GM21447 (cell line): ENCODE measurements around the gene KPNA4.
A peak's percentile ranks its signal among the peaks of the same experiment; 100 is the strongest.

Source experiments
- ATAC-seq: cut with Tn5 transposase; IDR thresholded peaks from one replicate; pipeline ENCODE4 v1.9.1; 2021; ENCODE audit not compliant: unreplicated experiment

KPNA4 gene

GRCh38 chr3:160498202-160498601 lies 67.2 kb downstream of the KPNA4 start:
- no peak for ATAC-seq

- no peak for ATAC-seq
Measured at GRCh38 chr3:160490166-160490565, 75.2 kb downstream of the KPNA4 start.

- no peak for ATAC-seq
Measured at GRCh38 chr3:160486459-160486869, 78.9 kb downstream of the KPNA4 start.

GRCh38 chr3:160482796-160483195 lies 82.6 kb downstream of the KPNA4 start:
- ATAC-seq, result no peak

GRCh38 chr3:160481856-160482255 lies 83.5 kb downstream of the KPNA4 start:
- no peak for ATAC-seq

GRCh38 chr3:160480931-160481330 lies 84.4 kb downstream of the KPNA4 start:
- no peak for ATAC-seq

GRCh38 chr3:160479376-160479775 lies 86.0 kb downstream of the KPNA4 start:
- no peak for ATAC-seq

- ATAC-seq, result no peak
Measured at GRCh38 chr3:160478338-160478737, 87.0 kb downstream of the KPNA4 start.

GRCh38 chr3:160477750-160478149 lies 87.6 kb downstream of the KPNA4 start:
- no peak for ATAC-seq

GRCh38 chr3:160475884-160476283 lies 89.5 kb downstream of the KPNA4 start:
- ATAC-seq, result no peak

GRCh38 chr3:160475153-160475552 lies 90.2 kb downstream of the KPNA4 start:
- ATAC-seq, result no peak

- no peak for ATAC-seq
Measured at GRCh38 chr3:160474416-160474838, 90.9 kb downstream of the KPNA4 start.

GRCh38 chr3:160473978-160474377 lies 91.4 kb downstream of the KPNA4 start:
- no peak for ATAC-seq

GRCh38 chr3:160473221-160473620 lies 92.2 kb downstream of the KPNA4 start:
- no peak for ATAC-seq

GRCh38 chr3:160472344-160472743 lies 93.0 kb downstream of the KPNA4 start:
- ATAC-seq, result peak; percentile 73

- no peak for ATAC-seq
Measured at GRCh38 chr3:160471892-160472291, 93.5 kb downstream of the KPNA4 start.

- no peak for ATAC-seq
Measured at GRCh38 chr3:160470181-160470580, 95.2 kb downstream of the KPNA4 start.

- no peak for ATAC-seq
Measured at GRCh38 chr3:160464971-160465370, 100.4 kb downstream of the KPNA4 start.

GRCh38 chr3:160464321-160464720 lies 101.0 kb downstream of the KPNA4 start:
- no peak for ATAC-seq

GRCh38 chr3:160460033-160460432 lies 105.3 kb downstream of the KPNA4 start:
- ATAC-seq, result no peak

- ATAC-seq, result no peak
Measured at GRCh38 chr3:160459450-160459970, 105.9 kb downstream of the KPNA4 start.

GRCh38 chr3:160458151-160458550 lies 107.2 kb downstream of the KPNA4 start:
- ATAC-seq, result no peak

GRCh38 chr3:160455846-160456245 lies 109.5 kb downstream of the KPNA4 start:
- no peak for ATAC-seq

- ATAC-seq, result no peak
Measured at GRCh38 chr3:160454995-160455394, 110.4 kb downstream of the KPNA4 start.
